ENCODE measurements around the gene TBX15. TPM values are rescaled to one million over a fixed set of nuclear protein-coding genes. Genes with fewer than 3 reads are reported as not detected.

TBX15 gene
- total and polyA plus RNA-seq, 9 of the 15 experiments (the other 6 are each of a cell fraction or from before 2014, with no cell fraction given) = 0.03 to 3.4 (median 2.3) TPM

DNA sequence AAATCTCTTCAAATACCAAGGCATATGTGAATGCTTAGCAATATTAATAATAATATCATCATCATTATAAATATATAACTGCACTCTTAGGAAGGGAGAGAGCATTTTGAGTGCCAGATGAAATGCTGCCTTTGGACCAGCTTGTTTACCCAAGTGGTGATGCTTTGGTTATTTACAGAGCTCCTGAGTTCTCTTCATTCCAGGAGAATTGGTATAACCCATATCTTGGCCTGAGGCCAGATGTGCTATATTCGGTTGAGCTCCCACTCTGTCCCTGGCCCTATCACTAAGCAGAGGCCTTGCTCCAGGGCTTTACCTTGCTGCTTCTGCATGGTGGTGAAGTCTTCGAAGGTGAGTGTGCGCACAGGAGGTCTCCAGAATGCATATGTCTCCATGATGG, 89.4 kb downstream of the TBX15 start:
- Histone ChIP-seq H3K4me1 (replicated peaks in 1 of 2; ENCODE audit: control insufficient read depth in 2 of 2, insufficient read depth in 2 of 2, low read length in 2 of 2) (no peaks in the 10 kb centered on the region), H3K9me3 (replicated peaks; ENCODE audit: control insufficient read depth, insufficient read depth, low read depth, low read length) (no peaks in the 10 kb centered on the region), H3K9me1 (ENCODE audit: control insufficient read depth, insufficient read depth, low read length) (no peaks in the 10 kb centered on the region), H3K4me2 (ENCODE audit: insufficient read depth, low read length) (no peak overlapping the region), H3K4me3 (no peak overlapping the region), H3K27ac (ENCODE audit: extremely low read depth, low read depth, low read length) (no peak overlapping the region), H3K79me2 (ENCODE audit: control insufficient read depth, insufficient read depth, low read length) (no peaks in the 10 kb centered on the region), H3K27me3 (ENCODE audit: control insufficient read depth in 2 of 2, insufficient read depth in 2 of 2, low read length in 2 of 2) (no peaks in the 10 kb centered on the region), H2AFZ (ENCODE audit: low read depth, low read length) (no peak overlapping the region), H3K9ac (ENCODE audit: insufficient read depth in 1 of 2, low read depth in 2 of 2, low read length in 2 of 2) (no peak overlapping the region), H4K20me1 (replicated peaks; ENCODE audit: control insufficient read depth, insufficient read depth, low read length) (no peaks in the 10 kb centered on the region), H3K36me3 (ENCODE audit: control insufficient read depth, insufficient read depth, low read length) (no peaks in the 10 kb centered on the region)
- ATAC-seq = no peak
- in situ Hi-C loops (cut with MboI) (no loop called here), intact Hi-C loops (cut with micrococcal nuclease) (no loop called here)
- FAIRE-seq = no peak
- no peak for DNase-seq (ENCODE audit: extremely low read depth in 1 of 4, low spot score in 3 of 4)
- no TSS peak for BruUV-seq (replicated peaks)
- WGBS (ENCODE audit: insufficient coverage, low coverage, missing lambda C conversion rate) = 8% methylated on average over 3 of the region's 3 CpGs
- POLR2A ChIA-PET = interaction anchor here (0.7 to 1.5 kb wide), 2 partner anchors 9 to 733 kb away, joined by 3 read pairs; no protein-coding TSS in a partner anchor
- CTCF ChIA-PET (ENCODE audit: low intra/inter-chr PET ratio) = no interaction called here
- TF ChIP-seq NFIC (IDR thresholded peaks at IDR 0.05) (peak; percentile 13; the same call in 1 of the 2 replicates), ZNF436 (CRISPR knock-in tag; IDR thresholded peaks at IDR 0.05) (no peak)

DNA sequence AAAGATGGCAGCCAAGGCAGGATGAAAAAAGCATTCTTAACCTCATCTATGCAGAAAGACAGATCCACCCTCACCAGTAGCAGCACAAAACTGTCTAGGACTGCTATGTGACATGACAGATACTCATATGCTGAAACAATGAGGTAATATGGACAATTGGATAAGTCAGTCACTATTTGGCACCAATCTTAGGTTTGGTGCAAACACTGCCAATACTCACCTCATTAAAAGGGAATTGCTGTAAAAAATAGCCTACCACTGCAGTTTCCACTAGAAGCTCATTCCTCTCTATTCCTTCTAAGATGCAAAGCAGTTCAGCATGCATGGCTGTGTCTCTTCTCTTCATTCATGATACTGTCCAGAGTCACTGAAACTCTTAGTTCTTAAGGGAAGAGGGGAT, 91.7 kb downstream of the TBX15 start:
- TF ChIP-seq ZNF224 (CRISPR knock-in tag; IDR thresholded peaks at IDR 0.05) (no peak), MEF2D (tag; conservative IDR thresholded peaks at IDR 0.05; ENCODE audit: low read depth) (no peak), ZSCAN29 (IDR thresholded peaks at IDR 0.05) (no peak), CREM (IDR thresholded peaks at IDR 0.05; ENCODE audit: low read depth) (no peak), BACH1 (tag; IDR thresholded peaks at IDR 0.05) (no peak), HNRNPL (IDR thresholded peaks at IDR 0.05; ENCODE audit: low read depth, low read length) (no peak), NFIX (CRISPR knock-in tag; IDR thresholded peaks at IDR 0.05; ENCODE audit: low read depth) (no peak)
- TF ChIP-seq, protein P1, sequence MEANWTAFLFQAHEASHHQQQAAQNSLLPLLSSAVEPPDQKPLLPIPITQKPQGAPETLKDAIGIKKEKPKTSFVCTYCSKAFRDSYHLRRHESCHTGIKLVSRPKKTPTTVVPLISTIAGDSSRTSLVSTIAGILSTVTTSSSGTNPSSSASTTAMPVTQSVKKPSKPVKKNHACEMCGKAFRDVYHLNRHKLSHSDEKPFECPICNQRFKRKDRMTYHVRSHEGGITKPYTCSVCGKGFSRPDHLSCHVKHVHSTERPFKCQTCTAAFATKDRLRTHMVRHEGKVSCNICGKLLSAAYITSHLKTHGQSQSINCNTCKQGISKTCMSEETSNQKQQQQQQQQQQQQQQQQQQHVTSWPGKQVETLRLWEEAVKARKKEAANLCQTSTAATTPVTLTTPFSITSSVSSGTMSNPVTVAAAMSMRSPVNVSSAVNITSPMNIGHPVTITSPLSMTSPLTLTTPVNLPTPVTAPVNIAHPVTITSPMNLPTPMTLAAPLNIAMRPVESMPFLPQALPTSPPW (CRISPR knock-in tag; IDR thresholded peaks at IDR 0.05) = no peak
- TF ChIP-seq, protein P2, sequence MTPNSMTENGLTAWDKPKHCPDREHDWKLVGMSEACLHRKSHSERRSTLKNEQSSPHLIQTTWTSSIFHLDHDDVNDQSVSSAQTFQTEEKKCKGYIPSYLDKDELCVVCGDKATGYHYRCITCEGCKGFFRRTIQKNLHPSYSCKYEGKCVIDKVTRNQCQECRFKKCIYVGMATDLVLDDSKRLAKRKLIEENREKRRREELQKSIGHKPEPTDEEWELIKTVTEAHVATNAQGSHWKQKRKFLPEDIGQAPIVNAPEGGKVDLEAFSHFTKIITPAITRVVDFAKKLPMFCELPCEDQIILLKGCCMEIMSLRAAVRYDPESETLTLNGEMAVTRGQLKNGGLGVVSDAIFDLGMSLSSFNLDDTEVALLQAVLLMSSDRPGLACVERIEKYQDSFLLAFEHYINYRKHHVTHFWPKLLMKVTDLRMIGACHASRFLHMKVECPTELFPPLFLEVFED (CRISPR knock-in tag; conservative IDR thresholded peaks at IDR 0.05) = no peak
- in situ Hi-C loops (cut with MboI) = no loop called here
- Histone ChIP-seq H3K36me3 (ENCODE audit: control insufficient read depth, insufficient read depth, low read length) (no peaks in the 10 kb centered on the region), H3K9ac (ENCODE audit: insufficient read depth in 1 of 2, low read depth in 2 of 2, low read length in 2 of 2) (no peak overlapping the region), H3K79me2 (ENCODE audit: control insufficient read depth, insufficient read depth, low read length) (no peaks in the 10 kb centered on the region), H3K4me3 (no peak overlapping the region), H3K4me2 (ENCODE audit: insufficient read depth, low read length) (no peak overlapping the region), H4K20me1 (replicated peaks; ENCODE audit: control insufficient read depth, insufficient read depth, low read length) (no peaks in the 10 kb centered on the region), H3K27me3 (ENCODE audit: control insufficient read depth in 2 of 2, insufficient read depth in 2 of 2, low read length in 2 of 2) (no peaks in the 10 kb centered on the region), H3K27ac (ENCODE audit: extremely low read depth, low read depth, low read length) (no peak overlapping the region), H3K4me1 (replicated peaks in 1 of 2; ENCODE audit: control insufficient read depth in 2 of 2, insufficient read depth in 2 of 2, low read length in 2 of 2) (no peaks in the 10 kb centered on the region), H3K9me1 (ENCODE audit: control insufficient read depth, insufficient read depth, low read length) (no peaks in the 10 kb centered on the region), H2AFZ (ENCODE audit: low read depth, low read length) (no peak overlapping the region), H3K9me3 (replicated peaks; ENCODE audit: control insufficient read depth, insufficient read depth, low read depth, low read length) (no peaks in the 10 kb centered on the region)
- ChIA-PET POLR2A (no interaction called here), CTCF (ENCODE audit: low intra/inter-chr PET ratio) (no interaction called here)
- no TSS peak for BruUV-seq (replicated peaks)
- no peak for ATAC-seq
- no peak for DNase-seq (ENCODE audit: extremely low read depth in 1 of 4, low spot score in 3 of 4)
- intact Hi-C loops (cut with micrococcal nuclease) = no loop called here
- no peak for FAIRE-seq
